Panc1 (cell line): Measurements from ENCODE around the gene LRRC43. TPM values are rescaled to one million over a fixed set of nuclear protein-coding genes. Genes with fewer than 3 reads are reported as not detected.
A peak's percentile ranks its signal among the peaks of the same experiment; 100 is the strongest.

Experiments
- ATAC-seq: fragments of 200-7000 bp; cut with Tn5 transposase; 2 replicates; pipeline ENCODE4 v1.9.1; 2020; ENCODE audit warnings: mild to moderate bottlenecking, moderate library complexity
- BruUV-seq: library from RNA; stranded (reverse); fragments of 400-500 nt; replicated peaks from 2 replicates; lab custom pipeline; 2021; lab: Mats Ljungman, UMichigan
- CTCF ChIA-PET: fragments of 300-600 bp; sonication (Branson Sonifier 250); formaldehyde crosslinking; loops from one replicate; lab custom pipeline; 2022; ENCODE audit warnings: antibody characterized with exemption; lab: Charles Lee
- POLR2A ChIA-PET: fragments of 300-600 bp; sonication (Branson Sonifier 250); formaldehyde crosslinking; loops from one replicate; lab custom pipeline; 2022; ENCODE audit warnings: antibody characterized with exemption; lab: Charles Lee
- DNase-seq: peaks from one replicate; pipeline ENCODE4 v3.0.0-alpha.2; 2010; ENCODE audit warnings: low read depth, low spot score
- H3K27ac ChIP-seq: 2 replicates; pipeline ENCODE4 v1.5.1; 2011; ENCODE audit warnings: mild to moderate bottlenecking, low read length, inconsistent platforms
- H3K27me3 ChIP-seq: fragments of 200-500 bp; sonication (Bioruptor generic); 2 replicates; pipeline ENCODE4 v1.6.0; 2014; ENCODE audit warnings: low read length, inconsistent platforms; ENCODE audit not compliant: control insufficient read depth, insufficient read depth
- H3K36me3 ChIP-seq: fragments of 200-500 bp; sonication (Bioruptor generic); 2 replicates; pipeline ENCODE4 v1.5.1; 2014; ENCODE audit warnings: inconsistent platforms, mild to moderate bottlenecking, low read length, moderate library complexity; ENCODE audit not compliant: control insufficient read depth, insufficient read depth
- H3K4me1 ChIP-seq: 2 replicates; pipeline ENCODE4 v1.5.1; 2011; ENCODE audit warnings: inconsistent platforms, mild to moderate bottlenecking, low read length, moderate library complexity; ENCODE audit not compliant: control insufficient read depth, insufficient read depth
- H3K4me3 ChIP-seq, 2 experiments: 2 replicates each; pipeline ENCODE4 v1.5.1; 2011 to 2012; ENCODE audit warnings: low read depth in 2 of 2, low read length in 2 of 2, mild to moderate bottlenecking in 2 of 2, inconsistent platforms in 1 of 2, moderate library complexity in 1 of 2
- H3K9me3 ChIP-seq: fragments of 200-500 bp; sonication (Bioruptor generic); 2 replicates; pipeline ENCODE4 v1.5.1; 2014; ENCODE audit warnings: low read depth, mild to moderate bottlenecking, inconsistent platforms, low read length, moderate library complexity; ENCODE audit not compliant: control insufficient read depth, insufficient read depth
- POLR2AphosphoS5 ChIP-seq: IDR thresholded peaks from 2 replicates; pipeline ENCODE4 v1.6.1; 2012; ENCODE audit warnings: mild to moderate bottlenecking, low read depth, low read length, moderate library complexity
- REST ChIP-seq, 2 experiments: IDR thresholded peaks; 2 replicates each; pipeline ENCODE4 v1.6.1; 2011 to 2012; ENCODE audit warnings: low read depth in 2 of 2, control low read depth in 1 of 2, low read length in 1 of 2, mild to moderate bottlenecking in 1 of 2, moderate library complexity in 1 of 2; ENCODE audit not compliant: insufficient read depth in 1 of 2
- SIN3A ChIP-seq: IDR thresholded peaks from 2 replicates; pipeline ENCODE4 v1.6.1; 2012; ENCODE audit warnings: low read depth, mild to moderate bottlenecking, low read length, moderate library complexity, borderline replicate concordance; ENCODE audit not compliant: insufficient read depth
- TCF7L2 ChIP-seq: IDR thresholded peaks from 2 replicates; pipeline ENCODE4 v1.6.1; 2011; ENCODE audit warnings: mild to moderate bottlenecking, low read depth, low read length, inconsistent platforms
- in situ Hi-C: cut with HindIII; loops from 2 replicates; pipeline ENCODE4 v1.10.0; 2016; ENCODE audit warnings: low sequenced_read_pairs, low pct_unique_long_range_greater_than_20kb
- intact Hi-C: fragments of 100-400 bp; cut with micrococcal nuclease; formaldehyde crosslinking; loops from one replicate; pipeline ENCODE4 v1.10.0; 2022; ENCODE audit not compliant: unreplicated experiment
- total RNA-seq: library from RNA; stranded (reverse); gene quantifications from one replicate; pipeline ENCODE4 v1.2.1, GENCODE V29; 2021; ENCODE audit not compliant: unreplicated experiment
- TF ChIP-seq, protein P1 (sequence below): fragments of 450-650 bp; IDR thresholded peaks from 2 replicates; pipeline ENCODE4 v1.5.1; 2017; ENCODE audit warnings: mild to moderate bottlenecking

Gene LRRC43
- total RNA-seq, 1 experiment from 2014 or later: 1.5 TPM

DNA sequence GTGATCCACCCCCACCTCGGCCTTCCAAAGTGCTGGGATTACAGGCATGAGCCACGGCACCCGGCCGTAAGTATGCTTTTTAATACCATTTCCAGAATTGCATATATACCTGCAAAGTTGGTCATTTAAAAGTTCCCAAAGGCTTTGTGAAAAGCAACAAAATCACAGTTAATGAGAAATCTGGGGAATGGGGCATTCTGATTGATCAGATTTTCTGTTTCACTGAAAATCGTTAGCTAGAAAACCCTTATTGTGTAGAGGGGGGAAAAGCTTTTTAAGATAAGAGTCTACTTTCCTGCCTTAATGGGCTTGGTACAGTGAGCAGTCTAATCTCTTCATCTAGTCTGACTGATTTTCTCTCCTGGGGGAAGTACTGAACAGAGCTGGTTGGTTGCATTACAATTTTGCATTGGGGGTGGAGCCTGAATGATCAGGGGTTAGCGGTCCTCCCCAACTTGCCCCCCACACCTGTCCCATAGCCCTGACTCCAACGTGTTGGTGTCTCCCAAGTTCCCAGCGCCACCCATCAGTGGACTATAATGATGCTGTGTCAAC, 32.7 kb upstream of the LRRC43 start:
- in situ Hi-C loops: no loop called here
- no TSS peak for BruUV-seq
- Histone ChIP-seq H3K9me3 (no peaks in the 10 kb centered on the region), H3K4me1 (no peaks in the 10 kb centered on the region), H3K36me3 (no peaks in the 10 kb centered on the region), H3K4me3 (no peak overlapping the region), H3K27ac (no peak overlapping the region), H3K27me3 (no peaks in the 10 kb centered on the region)
- no peak for DNase-seq
- CTCF ChIA-PET: interaction anchor here (0.6 kb wide), 1 partner anchor 32 kb away, joined by 14 read pairs; no protein-coding TSS in a partner anchor
- intact Hi-C loops: no loop called here
- no peak for ATAC-seq
- TF ChIP-seq TCF7L2 (no peak), POLR2AphosphoS5 (no peak), SIN3A (no peak), REST (IDR thresholded peaks at IDR 0.05; ENCODE audit: insufficient read depth in 1 of 2, low read depth in 2 of 2, low read length in 1 of 2) (no peak)
- TF ChIP-seq, protein P1, sequence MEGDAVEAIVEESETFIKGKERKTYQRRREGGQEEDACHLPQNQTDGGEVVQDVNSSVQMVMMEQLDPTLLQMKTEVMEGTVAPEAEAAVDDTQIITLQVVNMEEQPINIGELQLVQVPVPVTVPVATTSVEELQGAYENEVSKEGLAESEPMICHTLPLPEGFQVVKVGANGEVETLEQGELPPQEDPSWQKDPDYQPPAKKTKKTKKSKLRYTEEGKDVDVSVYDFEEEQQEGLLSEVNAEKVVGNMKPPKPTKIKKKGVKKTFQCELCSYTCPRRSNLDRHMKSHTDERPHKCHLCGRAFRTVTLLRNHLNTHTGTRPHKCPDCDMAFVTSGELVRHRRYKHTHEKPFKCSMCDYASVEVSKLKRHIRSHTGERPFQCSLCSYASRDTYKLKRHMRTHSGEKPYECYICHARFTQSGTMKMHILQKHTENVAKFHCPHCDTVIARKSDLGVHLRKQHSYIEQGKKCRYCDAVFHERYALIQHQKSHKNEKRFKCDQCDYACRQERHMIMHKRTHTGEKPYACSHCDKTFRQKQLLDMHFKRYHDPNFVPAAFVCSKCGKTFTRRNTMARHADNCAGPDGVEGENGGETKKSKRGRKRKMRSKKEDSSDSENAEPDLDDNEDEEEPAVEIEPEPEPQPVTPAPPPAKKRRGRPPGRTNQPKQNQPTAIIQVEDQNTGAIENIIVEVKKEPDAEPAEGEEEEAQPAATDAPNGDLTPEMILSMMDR: no peak
- POLR2A ChIA-PET: no interaction called here

- ATAC-seq (peak; percentile 33; the same call in 1 of the 2 replicates), DNase-seq (no peak)
- Histone ChIP-seq H3K4me1 (no peaks in the 10 kb centered on the region), H3K9me3 (no peaks in the 10 kb centered on the region), H3K36me3 (no peaks in the 10 kb centered on the region), H3K27me3 (no peaks in the 10 kb centered on the region), H3K27ac (no peak overlapping the region), H3K4me3 (no peak overlapping the region)
- ChIA-PET CTCF (interaction anchor here (0.6 to 0.7 kb wide), 2 partner anchors 38 to 73 kb away, joined by 3 to 4 read pairs; no protein-coding TSS in a partner anchor), POLR2A (no interaction called here)
- TF ChIP-seq TCF7L2 (no peak), SIN3A (no peak), REST (IDR thresholded peaks at IDR 0.05; ENCODE audit: insufficient read depth in 1 of 2, low read depth in 2 of 2, low read length in 1 of 2) (no peak), POLR2AphosphoS5 (no peak)
- TF ChIP-seq, protein P1: no peak
- in situ Hi-C loops (no loop called here), intact Hi-C loops (no loop called here)
- BruUV-seq: no TSS peak
Measured at GRCh38 chr12:122152754-122153153, 30.2 kb upstream of the LRRC43 start.
